HepG2 (cell line): ENCODE data around the gene MTHFD2L. TPM values are rescaled to one million over a fixed set of nuclear protein-coding genes. Genes with fewer than 3 reads are reported as not detected.

Source experiments
- ATAC-seq: fragments of 200-7000 bp; cut with Tn5 transposase; 3 replicates; pipeline ENCODE4 v1.9.1; 2020; ENCODE audit warnings: mild to moderate bottlenecking, moderate library complexity
- BruUV-seq: library from RNA; stranded (reverse); fragments of 400-500 nt; replicated peaks from 2 replicates; lab custom pipeline; 2021; lab: Mats Ljungman, UMichigan
- CTCF ChIA-PET: fragments of 300-600 bp; formaldehyde crosslinking; extraction: SDS; loops from one replicate; lab custom pipeline; 2021; ENCODE audit warnings: low total read pairs, inconsistent platforms, low intra/inter-chr PET ratio; lab: Yijun Ruan, JAX
- POLR2A ChIA-PET: fragments of 350-600 bp; sonication (Branson Sonifier 250); formaldehyde crosslinking; loops from one replicate; lab custom pipeline; 2020; ENCODE audit warnings: antibody characterized with exemption, inconsistent platforms; lab: Yijun Ruan, JAX
- DNase-seq: peaks from one replicate; pipeline ENCODE4 v3.0.0-alpha.2; 2015; ENCODE audit warnings: low spot score
- FAIRE-seq: peaks from 3 replicates; lab custom pipeline; 2011; peaks lifted over from hg19 to GRCh38; lab: Jason Lieb, UNC
- H2AFZ ChIP-seq: one replicate; pipeline ENCODE4 v1.6.1; 2011; ENCODE audit warnings: low read length, inconsistent platforms
- H3K27ac ChIP-seq: fragments of 300-600 bp; 3 replicates; pipeline ENCODE4 v1.8.0; 2011; ENCODE audit warnings: mixed run types, mild to moderate bottlenecking, mixed read lengths, low read length, inconsistent platforms; ENCODE audit not compliant: insufficient read depth; ENCODE audit errors: extremely low read length
- H3K27me3 ChIP-seq, 2 experiments: fragments of 200-600 bp in 1 of 2; 2 replicates in 1 of 2; 3 replicates in 1 of 2; pipeline versions ENCODE4 v1.6.0 to v1.8.0; 2011; ENCODE audit warnings: low read length in 2 of 2, mild to moderate bottlenecking in 2 of 2, moderate library complexity in 2 of 2, inconsistent platforms in 1 of 2; ENCODE audit not compliant: insufficient read depth in 2 of 2, control insufficient read depth in 1 of 2
- H3K36me3 ChIP-seq, 2 experiments: fragments of 200-600 bp in 1 of 2; replicated peaks in 1 of 2; 2 replicates in 1 of 2; 3 replicates in 1 of 2; pipeline versions ENCODE4 v1.5.1 to v1.8.0; 2011; ENCODE audit warnings: low read length in 2 of 2, inconsistent platforms in 1 of 2; ENCODE audit not compliant: insufficient read depth in 2 of 2, control insufficient read depth in 1 of 2
- H3K4me1 ChIP-seq: 2 replicates; pipeline ENCODE4 v1.5.1; 2012; ENCODE audit warnings: low read length, inconsistent platforms; ENCODE audit not compliant: insufficient read depth
- H3K4me2 ChIP-seq: 2 replicates; pipeline ENCODE4 v1.6.0; 2011; ENCODE audit warnings: low read depth, low read length, inconsistent platforms
- H3K4me3 ChIP-seq, 3 experiments: fragments of 200-600 bp in 1 of 3; sonication (generic), shearing (Covaris generic) in 1 of 3; replicated peaks in 1 of 3; 2 replicates each; pipeline ENCODE4 v1.5.1; 2011 to 2016; ENCODE audit warnings: low read length in 3 of 3, inconsistent platforms in 2 of 3, low read depth in 2 of 3, mild to moderate bottlenecking in 2 of 3, control low read depth in 1 of 3, mixed read lengths in 1 of 3; ENCODE audit not compliant: insufficient read depth in 1 of 3
- H3K79me2 ChIP-seq: one replicate; pipeline ENCODE4 v1.6.1; 2011; ENCODE audit warnings: low read length, inconsistent platforms; ENCODE audit not compliant: insufficient read depth
- H3K9ac ChIP-seq: 2 replicates; pipeline ENCODE4 v1.6.0; 2011; ENCODE audit warnings: mild to moderate bottlenecking, low read depth, low read length, inconsistent platforms; ENCODE audit not compliant: insufficient read depth
- H3K9me3 ChIP-seq: 2 replicates; pipeline ENCODE4 v1.5.1; 2012; ENCODE audit warnings: mild to moderate bottlenecking, low read length
- H4K20me1 ChIP-seq: 2 replicates; pipeline ENCODE4 v1.6.0; 2011; ENCODE audit warnings: inconsistent platforms, mild to moderate bottlenecking, low read length, moderate library complexity; ENCODE audit not compliant: insufficient read depth
- KDM1A ChIP-seq: IDR thresholded peaks from 2 replicates; pipeline ENCODE4 v1.6.1; 2016; ENCODE audit warnings: missing compliant biosample characterization
- ZSCAN22 ChIP-seq: sonication (generic); formaldehyde crosslinking; IDR thresholded peaks from 2 replicates; pipeline ENCODE4 v1.4.0; 2020; ENCODE audit warnings: mild to moderate bottlenecking, missing genetic modification reagents
- WGBS: methylation state at CpG from one replicate; pipeline ENCODE4 v1.1.6; 2017; ENCODE audit warnings: low lambda C conversion rate; 5-methylcytosine and 5-hydroxymethylcytosine counted together
- in situ Hi-C: cut with HindIII; loops from 2 replicates; pipeline ENCODE4 v1.10.0; 2017; ENCODE audit warnings: low pct_unique_long_range_greater_than_20kb; ENCODE audit not compliant: extremely low pct_ligation_motif_present
- intact Hi-C: fragments of 100-400 bp; cut with micrococcal nuclease; formaldehyde crosslinking; loops from one replicate; pipeline ENCODE4 v1.10.0; 2022; ENCODE audit not compliant: unreplicated experiment
- polyA plus RNA-seq, 8 experiments: library from polyadenylated mRNA; depleted of rRNA in 3 of 8; stranded (reverse) in 7 of 8; unstranded in 1 of 8; fragments of >200 nt; fragmentation: Illumina TruSeq in 4 of 8; extraction: Trizol in 4 of 8; gene quantifications; 2 replicates each; pipeline versions ENCODE4 v1.2.1 to v1.2.3, GENCODE V29; 2011 to 2016; ENCODE audit warnings: low read depth in 4 of 8, missing spikeins in 1 of 8, mixed read lengths in 1 of 8; ENCODE audit not compliant: insufficient read depth in 1 of 8
- total RNA-seq, 5 experiments: library from RNA; depleted of rRNA; stranded (reverse); fragments of >200 nt; fragmentation: Illumina TruSeq; extraction: Trizol; gene quantifications; 2 replicates each; pipeline ENCODE4 v1.2.3, GENCODE V29; 2016; ENCODE audit warnings: low read depth in 1 of 5
- TF ChIP-seq, protein P1 (sequence below): sonication (generic); formaldehyde crosslinking; IDR thresholded peaks from 2 replicates; pipeline ENCODE4 v1.9.0; 2021; ENCODE audit warnings: missing genetic modification reagents, borderline replicate concordance
- TF ChIP-seq, protein P2 (sequence below): IDR thresholded peaks from 2 replicates; pipeline ENCODE4 v1.6.1; 2012; ENCODE audit warnings: low read depth, low read length, improper control_type of control experiment
- TF ChIP-seq, protein P3 (sequence below): sonication (generic); formaldehyde crosslinking; IDR thresholded peaks from 2 replicates; pipeline ENCODE4 v1.8.1; 2023; ENCODE audit warnings: mild to moderate bottlenecking, moderate library complexity, missing genetic modification reagents

Gene MTHFD2L
- total and polyA plus RNA-seq, 2 of the 13 experiments (the other 11 are each of a cell fraction or from before 2014, with no cell fraction given): 10.5 to 14.9 TPM

DNA sequence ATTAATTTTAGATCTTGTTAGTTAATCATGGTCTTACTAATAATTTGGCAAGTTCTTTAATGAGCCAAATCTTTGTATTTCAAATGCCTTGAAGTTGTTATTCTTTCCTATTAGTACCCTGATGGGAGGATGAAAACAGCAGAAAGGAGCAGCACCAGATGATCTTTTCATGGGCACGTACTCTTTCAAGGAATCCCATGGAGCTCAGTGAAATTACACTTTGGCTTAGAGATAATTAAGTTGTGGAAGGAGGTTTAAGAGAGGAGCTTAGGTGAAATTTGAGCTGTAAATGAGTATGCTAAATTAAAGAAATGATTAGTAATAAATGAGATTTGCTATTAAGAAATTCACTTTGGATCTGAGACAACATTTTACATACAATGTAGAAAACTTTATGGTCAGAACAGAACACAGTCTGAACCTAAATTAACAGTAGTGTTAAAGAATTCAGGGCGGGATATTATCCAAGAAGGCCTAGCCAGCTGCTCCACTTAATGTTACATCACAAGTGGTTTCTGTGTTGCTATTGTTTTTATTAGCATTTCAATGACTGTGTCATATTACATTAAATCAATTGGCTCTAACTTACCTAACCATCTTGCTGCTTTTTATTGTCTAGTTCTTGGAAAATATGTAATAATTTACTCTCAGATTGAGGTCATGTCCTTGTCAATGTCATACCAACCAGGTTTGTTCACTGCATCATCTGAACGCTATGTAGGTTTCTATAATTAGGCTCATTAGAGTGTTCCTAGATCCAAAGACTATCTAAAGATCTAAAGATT is 3.9 kb downstream of the MTHFD2L start:
- 96% methylated on average over 3 of the region's 3 CpGs for WGBS
- H2AFZ ChIP-seq: no peak overlapping the region
- no peak overlapping the region for H3K4me3 ChIP-seq
- in situ Hi-C loops: no loop called here
- no peak overlapping the region for H3K9ac ChIP-seq
- FAIRE-seq: no peak
- H3K27me3 ChIP-seq: no peaks in the 10 kb centered on the region
- DNase-seq: no peak
- intact Hi-C loops: no loop called here
- BruUV-seq: no TSS peak
- H3K4me2 ChIP-seq: no peak overlapping the region
- TF ChIP-seq, protein P1, sequence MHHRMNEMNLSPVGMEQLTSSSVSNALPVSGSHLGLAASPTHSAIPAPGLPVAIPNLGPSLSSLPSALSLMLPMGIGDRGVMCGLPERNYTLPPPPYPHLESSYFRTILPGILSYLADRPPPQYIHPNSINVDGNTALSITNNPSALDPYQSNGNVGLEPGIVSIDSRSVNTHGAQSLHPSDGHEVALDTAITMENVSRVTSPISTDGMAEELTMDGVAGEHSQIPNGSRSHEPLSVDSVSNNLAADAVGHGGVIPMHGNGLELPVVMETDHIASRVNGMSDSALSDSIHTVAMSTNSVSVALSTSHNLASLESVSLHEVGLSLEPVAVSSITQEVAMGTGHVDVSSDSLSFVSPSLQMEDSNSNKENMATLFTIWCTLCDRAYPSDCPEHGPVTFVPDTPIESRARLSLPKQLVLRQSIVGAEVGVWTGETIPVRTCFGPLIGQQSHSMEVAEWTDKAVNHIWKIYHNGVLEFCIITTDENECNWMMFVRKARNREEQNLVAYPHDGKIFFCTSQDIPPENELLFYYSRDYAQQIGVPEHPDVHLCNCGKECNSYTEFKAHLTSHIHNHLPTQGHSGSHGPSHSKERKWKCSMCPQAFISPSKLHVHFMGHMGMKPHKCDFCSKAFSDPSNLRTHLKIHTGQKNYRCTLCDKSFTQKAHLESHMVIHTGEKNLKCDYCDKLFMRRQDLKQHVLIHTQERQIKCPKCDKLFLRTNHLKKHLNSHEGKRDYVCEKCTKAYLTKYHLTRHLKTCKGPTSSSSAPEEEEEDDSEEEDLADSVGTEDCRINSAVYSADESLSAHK (CRISPR knock-in tag): no peak
- TF ChIP-seq KDM1A (CRISPR knock-in tag) (no peak), ZSCAN22 (CRISPR knock-in tag) (no peak)
- TF ChIP-seq, protein P2, sequence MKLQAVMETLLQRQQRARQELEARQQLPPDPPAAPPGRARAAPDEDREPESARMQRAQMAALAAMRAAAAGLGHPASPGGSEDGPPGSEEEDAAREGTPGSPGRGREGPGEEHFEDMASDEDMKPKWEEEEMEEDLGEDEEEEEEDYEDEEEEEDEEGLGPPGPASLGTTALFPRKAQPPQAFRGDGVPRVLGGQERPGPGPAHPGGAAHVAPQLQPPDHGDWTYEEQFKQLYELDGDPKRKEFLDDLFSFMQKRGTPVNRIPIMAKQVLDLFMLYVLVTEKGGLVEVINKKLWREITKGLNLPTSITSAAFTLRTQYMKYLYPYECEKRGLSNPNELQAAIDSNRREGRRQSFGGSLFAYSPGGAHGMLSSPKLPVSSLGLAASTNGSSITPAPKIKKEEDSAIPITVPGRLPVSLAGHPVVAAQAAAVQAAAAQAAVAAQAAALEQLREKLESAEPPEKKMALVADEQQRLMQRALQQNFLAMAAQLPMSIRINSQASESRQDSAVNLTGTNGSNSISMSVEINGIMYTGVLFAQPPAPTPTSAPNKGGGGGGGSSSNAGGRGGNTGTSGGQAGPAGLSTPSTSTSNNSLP: no peak
- TF ChIP-seq, protein P3, sequence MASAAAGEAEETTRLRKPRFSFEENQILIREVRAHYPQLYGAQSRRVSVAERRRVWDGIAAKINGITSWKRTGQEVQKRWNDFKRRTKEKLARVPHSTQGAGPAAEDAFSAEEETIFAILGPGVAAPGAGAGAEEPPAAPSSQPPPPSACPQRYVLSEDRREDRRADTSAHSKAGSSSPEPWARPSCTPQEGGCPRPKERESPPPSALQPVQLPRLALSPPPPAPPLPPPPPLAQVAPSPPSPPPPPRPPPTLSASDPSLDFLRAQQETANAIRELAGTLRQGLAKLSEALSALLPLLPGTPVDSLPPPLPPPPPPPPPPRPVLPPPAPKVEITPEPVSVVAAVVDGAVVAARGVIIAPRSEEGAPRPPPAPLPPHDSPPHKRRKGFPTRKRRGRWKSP: no peak
- no peaks in the 10 kb centered on the region for H3K9me3 ChIP-seq
- H3K4me1 ChIP-seq: peaks cover 14% of the 10 kb centered on the region
- H4K20me1 ChIP-seq: no peaks in the 10 kb centered on the region
- no peak for ATAC-seq
- no peak overlapping the region for H3K27ac ChIP-seq
- ChIA-PET POLR2A (no interaction called here), CTCF (no interaction called here)
- H3K79me2 ChIP-seq: peaks cover 31% of the 10 kb centered on the region
- H3K36me3 ChIP-seq: peaks cover 3 to 13% of the 10 kb centered on the region in 2 experiments; a peak in 3 of 5 replicates
